Retina (tissue), 1 donor: ENCODE measurements around the gene IARS1.

Experiments used
- DNase-seq: peaks from one replicate; pipeline ENCODE4 v3.0.0-alpha.2; 2016

IARS1 gene

GRCh38 chr9:92295240-92295790 lies 1.8 kb upstream of the IARS1 start:
- no peak for DNase-seq

DNA sequence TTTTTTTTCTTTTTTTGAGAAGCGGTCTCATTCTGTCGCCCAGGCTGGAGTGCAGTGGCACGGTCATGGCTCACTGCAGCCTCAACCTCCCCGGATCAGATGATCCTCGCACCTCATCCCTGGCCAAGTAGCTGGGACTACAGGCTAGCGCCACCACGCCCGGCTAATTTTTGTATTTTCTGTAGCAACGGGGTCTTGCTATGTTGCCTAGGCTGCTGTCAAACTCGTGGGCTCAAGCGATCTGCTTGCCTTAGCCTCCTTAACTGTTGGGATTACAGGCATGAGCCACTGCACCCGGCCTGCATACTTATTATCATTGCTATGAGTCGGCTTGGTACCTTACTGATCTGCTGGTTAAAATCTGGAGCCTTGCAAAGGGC lies 790 bp upstream of the IARS1 start:
- no peak for DNase-seq

GRCh38 chr9:92293075-92293354 lies 482 bp downstream of the IARS1 start:
- DNase-seq: no peak

DNA sequence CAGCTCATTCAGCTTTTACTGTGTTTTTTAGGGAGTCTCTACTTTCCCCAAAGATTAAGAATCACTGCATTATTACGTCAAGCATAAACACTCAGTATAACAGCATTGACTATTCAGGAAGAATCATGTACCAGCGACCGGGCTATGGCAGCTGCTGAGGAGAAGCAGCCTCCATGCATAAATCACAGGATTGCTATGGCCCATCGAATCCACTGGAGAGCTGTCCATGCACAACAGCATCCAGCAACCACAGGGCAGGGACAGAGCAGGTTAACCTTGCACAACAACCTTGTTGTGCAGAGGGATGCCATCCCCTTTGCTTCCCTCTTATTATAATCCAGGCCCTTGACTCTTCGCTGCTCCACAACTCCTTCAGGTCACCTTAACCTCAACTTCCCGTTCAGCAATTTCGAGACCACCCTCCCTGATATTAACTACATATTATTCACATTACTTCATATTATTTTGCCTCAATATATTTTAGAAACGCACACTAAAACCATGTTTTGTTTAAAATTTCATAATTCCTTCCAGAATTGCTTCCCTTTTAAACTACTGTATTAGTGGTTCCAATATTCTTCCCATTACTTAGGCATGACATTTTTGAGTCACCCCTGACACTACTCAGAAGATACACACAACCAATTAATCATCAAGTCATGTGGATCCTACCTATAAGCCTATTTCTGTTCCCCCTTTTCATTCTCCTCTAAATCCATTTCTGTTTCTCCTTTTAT lies 991 bp downstream of the IARS1 start:
- DNase-seq: no peak

DNA sequence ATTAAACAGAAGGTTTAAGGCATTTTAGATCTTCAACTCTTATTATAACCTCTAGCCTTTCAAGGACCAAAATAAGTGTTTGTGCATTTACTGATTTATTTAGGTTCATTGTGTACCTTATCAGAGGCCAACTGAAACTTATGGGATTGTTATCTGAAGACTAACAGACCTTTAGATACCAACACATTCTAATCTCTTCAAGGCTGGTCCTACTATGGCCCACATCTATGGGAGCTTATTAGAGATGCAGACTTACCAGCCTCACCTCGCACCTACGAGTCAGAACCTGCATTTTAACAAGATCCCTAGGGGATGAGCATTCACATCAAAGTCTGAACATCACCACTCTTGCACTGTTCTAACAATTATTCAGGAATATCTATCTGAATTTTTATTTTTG lies 1.9 kb downstream of the IARS1 start:
- DNase-seq: no peak

- DNase-seq: no peak
These were observed 2.6 kb downstream of the IARS1 start for GRCh38 chr9:92290785-92291429.

DNA sequence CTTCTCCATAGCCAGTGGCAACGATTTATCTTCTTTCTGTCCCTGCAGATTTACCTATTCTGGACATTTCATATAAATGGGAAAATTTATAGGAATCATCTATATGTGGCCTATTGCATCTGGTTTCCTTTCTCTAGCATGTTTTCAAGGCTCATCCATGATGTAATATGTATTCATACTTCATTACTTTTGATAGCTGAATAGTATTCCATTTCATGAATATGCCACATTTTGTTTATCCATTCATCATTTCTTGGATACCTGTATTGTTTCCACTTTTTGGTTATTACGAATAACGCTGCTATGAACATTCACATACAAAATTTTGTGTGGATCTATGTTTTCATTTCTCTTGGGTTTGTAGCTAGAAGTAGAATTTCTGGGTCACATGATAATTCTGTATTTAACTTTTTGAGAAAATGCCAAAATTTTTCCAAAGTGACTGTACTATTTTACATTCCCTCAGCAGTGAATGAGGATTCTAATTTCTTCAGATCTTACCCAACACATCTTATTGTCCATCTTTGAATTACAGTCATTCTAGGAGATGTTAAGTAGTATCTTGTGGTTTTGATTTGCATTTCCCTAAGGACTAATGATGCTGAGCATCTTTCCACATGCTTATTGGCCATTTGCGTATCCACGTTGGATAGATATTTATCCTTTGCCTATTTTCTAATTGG lies 3.6 kb downstream of the IARS1 start:
- DNase-seq: no peak

- DNase-seq: no peak
These were observed 14.2 kb downstream of the IARS1 start for GRCh38 chr9:92279302-92279701.

GRCh38 chr9:92278110-92278509 lies 15.4 kb downstream of the IARS1 start:
- no peak for DNase-seq

DNA sequence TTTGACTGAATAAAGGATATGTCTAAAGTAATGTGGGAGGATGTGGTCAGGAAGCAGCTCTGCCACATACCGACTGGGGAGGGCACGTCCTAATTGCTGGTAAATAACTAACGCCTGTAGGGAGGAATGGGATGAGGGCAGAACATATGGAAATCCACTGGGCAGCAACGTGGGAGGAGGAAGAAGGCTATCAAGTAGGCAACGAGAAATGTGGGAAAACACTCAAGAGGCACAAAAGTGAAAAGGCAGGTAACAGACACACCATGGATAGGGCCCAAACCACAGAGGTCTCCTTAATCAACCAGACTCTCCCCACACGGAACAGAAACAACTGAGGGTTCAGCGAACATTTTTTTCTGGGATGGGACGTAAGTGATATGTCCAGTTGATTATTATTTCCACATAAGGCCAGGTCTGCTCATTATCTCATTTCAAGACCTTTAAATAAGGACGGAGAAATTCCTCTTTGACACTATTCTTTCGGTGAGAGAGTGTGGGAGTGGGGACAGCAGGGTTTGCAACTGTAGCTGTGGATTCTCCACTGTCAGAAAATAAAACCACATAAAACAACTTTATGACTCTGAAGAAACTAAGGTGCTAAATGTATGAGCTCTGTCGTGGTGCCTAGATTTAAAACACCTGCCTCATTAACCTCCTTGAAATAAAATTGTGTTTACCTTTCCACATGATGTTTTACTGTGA lies 17.0 kb downstream of the IARS1 start:
- DNase-seq: no peak

DNA sequence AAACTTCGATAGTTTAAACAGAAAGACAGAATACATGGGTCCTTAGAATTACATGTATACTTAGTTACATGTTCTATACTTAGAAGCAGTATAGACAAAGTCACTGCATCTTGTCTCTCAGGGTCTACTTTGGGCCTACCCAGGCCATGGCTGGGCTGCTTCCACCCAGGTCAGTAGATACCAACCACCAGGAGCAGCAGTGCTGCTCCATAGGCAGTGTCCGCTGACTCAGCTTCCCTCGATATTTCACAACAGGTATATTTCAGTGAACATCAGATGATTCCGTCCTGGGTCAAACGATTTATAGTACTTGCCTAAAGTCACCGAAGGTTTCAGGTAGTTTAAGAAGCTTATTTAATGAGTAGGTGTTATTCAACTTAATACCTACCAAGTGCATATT lies 18.0 kb downstream of the IARS1 start:
- DNase-seq: no peak

GRCh38 chr9:92270511-92270910 lies 23.0 kb downstream of the IARS1 start:
- no peak for DNase-seq

- peak; percentile 9 for DNase-seq
These were observed 27.0 kb downstream of the IARS1 start for GRCh38 chr9:92266486-92266885.

GRCh38 chr9:92265154-92265553 lies 28.3 kb downstream of the IARS1 start:
- no peak for DNase-seq

- DNase-seq: no peak
These were observed 30.4 kb downstream of the IARS1 start for GRCh38 chr9:92263131-92263530.

GRCh38 chr9:92257327-92257726 lies 36.2 kb downstream of the IARS1 start:
- no peak for DNase-seq

DNA sequence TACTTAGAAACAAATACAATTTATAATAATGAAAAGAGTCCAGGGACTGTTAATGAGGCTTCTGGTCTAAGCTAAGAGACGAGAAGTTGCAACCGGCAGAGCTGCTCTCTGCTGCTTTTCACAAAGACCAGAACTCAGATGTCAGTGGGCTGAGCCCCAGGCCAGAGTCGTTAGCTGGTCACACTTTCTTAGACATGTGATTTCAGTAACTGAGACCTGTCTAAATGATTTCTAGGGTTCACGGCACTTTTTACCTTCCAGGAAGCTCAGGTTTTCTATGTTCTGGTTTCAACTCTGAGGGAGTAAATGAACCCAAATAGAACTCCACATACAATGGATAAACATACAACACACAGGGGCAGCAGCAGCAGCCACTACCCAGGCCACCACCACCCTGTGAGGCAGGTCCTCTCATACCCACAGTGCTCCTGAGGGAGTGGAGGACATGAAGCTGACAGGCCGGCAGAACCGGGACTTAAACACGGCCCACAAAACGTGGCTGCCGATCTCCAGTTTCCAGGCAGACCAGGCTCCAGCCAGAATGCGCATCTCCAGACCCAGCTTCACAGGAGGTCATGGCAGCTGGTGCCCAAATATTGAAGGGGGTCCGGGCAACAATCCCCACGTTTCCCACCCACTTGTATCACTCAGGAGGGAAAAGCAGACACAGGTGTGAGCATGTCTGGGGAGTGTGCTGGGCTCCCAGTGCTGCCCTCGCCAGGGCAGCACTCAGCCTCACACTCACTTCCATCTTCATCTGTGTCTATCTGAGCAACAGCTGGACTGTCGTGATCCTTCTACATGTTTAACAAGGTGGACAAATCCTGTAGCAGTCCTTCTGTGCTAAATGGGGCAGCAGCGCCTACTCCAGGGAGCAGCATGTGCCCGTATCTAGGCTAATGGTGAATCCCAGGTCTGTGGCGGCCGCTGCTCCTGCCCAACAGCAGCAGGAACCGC lies 38.8 kb downstream of the IARS1 start:
- DNase-seq: no peak

- DNase-seq: no peak
These were observed 39.8 kb downstream of the IARS1 start for GRCh38 chr9:92253656-92254055.

- DNase-seq: no peak
These were observed 45.5 kb downstream of the IARS1 start for GRCh38 chr9:92247981-92248380.

- no peak for DNase-seq
These were observed 46.2 kb downstream of the IARS1 start for GRCh38 chr9:92247296-92247695.

GRCh38 chr9:92245005-92245797 lies 48.3 kb downstream of the IARS1 start:
- no peak for DNase-seq
